Lower leg skin (tissue), 3 donors: ENCODE data around the gene INTS11.
A peak's percentile ranks its signal among the peaks of the same experiment; 100 is the strongest.

Source experiments
- CTCF ChIP-seq, 3 donors: fragments of 450-650 bp; IDR thresholded peaks; one replicate each; pipeline ENCODE4 v1.5.1; 2016; ENCODE audit warnings: antibody characterized with exemption in 3 of 3, mild to moderate bottlenecking in 3 of 3, moderate library complexity in 2 of 3
- POLR2A ChIP-seq, 2 donors: fragments of 450-650 bp; IDR thresholded peaks; one replicate each; pipeline ENCODE4 v1.6.1; 2016 to 2017; ENCODE audit warnings: antibody characterized with exemption in 2 of 2, mild to moderate bottlenecking in 1 of 2, moderate library complexity in 1 of 2

- TF ChIP-seq POLR2A (IDR thresholded peaks at IDR 0.05), result no peak
- peak in 1 of 3 donors; percentile 11 for TF ChIP-seq CTCF (IDR thresholded peaks at IDR 0.05)
These were observed 32.7 kb downstream of the INTS11 start for GRCh38 chr1:1291548-1292441.
